ENCODE results near the gene ZNF841. TPM values are rescaled to one million over a fixed set of nuclear protein-coding genes. Genes with fewer than 3 reads are reported as not detected.

The ZNF841 gene
- total and polyA plus RNA-seq, 2 of the 13 experiments (the other 11 are each of a cell fraction or from before 2014, with no cell fraction given), result 6.2 to 14.2 TPM

- TF ChIP-seq ZSCAN29 (CRISPR knock-in tag; conservative IDR thresholded peaks at IDR 0.05) (peak; percentile 90; the same call in 1 of the 2 replicates), EED (CRISPR knock-in tag; IDR thresholded peaks at IDR 0.05) (peak; percentile 93), ZNF264 (CRISPR knock-in tag; IDR thresholded peaks at IDR 0.05) (0 out of 2 replicates have a peak, but pooled peaks have one; percentile 63), CCAR2 (optimal IDR thresholded peaks at IDR 0.05; ENCODE audit: low read depth, low read length) (no peak), KDM2A (CRISPR knock-in tag; IDR thresholded peaks at IDR 0.05; ENCODE audit: borderline replicate concordance, low read depth) (peak; percentile 96), GABPB1 (CRISPR knock-in tag; IDR thresholded peaks at IDR 0.05) (peak; percentile 86), FOXC1 (CRISPR knock-in tag; IDR thresholded peaks at IDR 0.05; ENCODE audit: borderline replicate concordance) (peak; percentile 77; the same call in 1 of the 2 replicates), ZC3H4 (CRISPR knock-in tag; IDR thresholded peaks at IDR 0.05; ENCODE audit: borderline replicate concordance) (0 out of 2 replicates have a peak, but pooled peaks have one; percentile 16), FOXA3 (CRISPR knock-in tag; IDR thresholded peaks at IDR 0.05) (0 out of 2 replicates have a peak, but pooled peaks have one; percentile 6), ZNF432 (CRISPR knock-in tag; IDR thresholded peaks at IDR 0.05; ENCODE audit: borderline replicate concordance) (no peak), ZNF687 (CRISPR knock-in tag; IDR thresholded peaks at IDR 0.05) (peak; percentile 94), ZSCAN21 (CRISPR knock-in tag; IDR thresholded peaks at IDR 0.05; ENCODE audit: borderline replicate concordance) (peak; percentile 58; the same call in 1 of the 2 replicates), CAMTA2 (CRISPR knock-in tag; IDR thresholded peaks at IDR 0.05; ENCODE audit: borderline replicate concordance) (peak; percentile 74; the same call in 1 of the 2 replicates), TIGD3 (CRISPR knock-in tag; IDR thresholded peaks at IDR 0.05; ENCODE audit: borderline replicate concordance) (no peak), KAT8 (CRISPR knock-in tag; IDR thresholded peaks at IDR 0.05) (peak; percentile 92; the same call in 1 of the 2 replicates), PBX2 (CRISPR knock-in tag; IDR thresholded peaks at IDR 0.05) (no peak), HNRNPL (IDR thresholded peaks at IDR 0.05; ENCODE audit: low read depth, low read length) (peak; percentile 74; the same call in 1 of the 2 replicates), BRD4 (CRISPR knock-in tag; IDR thresholded peaks at IDR 0.05) (peak; percentile 96), NFYC (CRISPR knock-in tag; IDR thresholded peaks at IDR 0.05) (no peak), ZNF574 (CRISPR knock-in tag; IDR thresholded peaks at IDR 0.05) (peak; percentile 93)
These were observed 67.4 kb downstream of the ZNF841 start, which contains the start of gene ZNF614 (continued) for GRCh38 chr19:52028027-52028779.

Data from HepG2 (cell line).